Measurements from ENCODE around the gene C1QTNF9B. TPM values are rescaled to one million over a fixed set of nuclear protein-coding genes. Genes with fewer than 3 reads are reported as not detected.

C1QTNF9B gene
- total RNA-seq, 1 experiment from 2014 or later, result not detected

GRCh38 chr13:23859455-23859854 is 37.8 kb downstream of the C1QTNF9B start:
- TF ChIP-seq CTCF (conservative IDR thresholded peaks at IDR 0.05; ENCODE audit: low read depth, low read length), result no peak
- no peak for TF ChIP-seq EZH2phosphoT487 (IDR thresholded peaks at IDR 0.05; ENCODE audit: borderline replicate concordance, low read length)
- no peak for TF ChIP-seq EZH2 (IDR thresholded peaks at IDR 0.05; ENCODE audit: low read length, unreplicated experiment)
- ChIA-PET POLR2A (ENCODE audit: unreplicated experiment) (no interaction called here), CTCF (no interaction called here)
- ATAC-seq (peak; percentile 95), DNase-seq (peak; percentile 91)
- H3K9ac ChIP-seq (ENCODE audit: low read length), result peak overlapping the region; percentile 58
- H3K79me2 ChIP-seq (ENCODE audit: low read length), result no peaks in the 10 kb centered on the region
- no peak overlapping the region for H2AFZ ChIP-seq (ENCODE audit: low read length)
- peak overlapping the region; percentile 93 for H3K27ac ChIP-seq (ENCODE audit: low read length)
- no peaks in the 10 kb centered on the region for H3K27me3 ChIP-seq (ENCODE audit: low read length)
- BruUV-seq (replicated peaks), result no TSS peak
- peaks cover 9% of the 10 kb centered on the region for H3F3A ChIP-seq (ENCODE audit: low read length, unreplicated experiment)
- no peaks in the 10 kb centered on the region for H3K9me3 ChIP-seq (ENCODE audit: low read length)
- intact Hi-C loops (cut with micrococcal nuclease), result loop anchor here (1.0 to 2.0 kb wide), 2 partner anchors 23 to 65 kb away; no protein-coding TSS in a partner anchor
- H3K4me3 ChIP-seq (ENCODE audit: low read length), result no peak overlapping the region
- peaks cover 33% of the 10 kb centered on the region for H3K4me1 ChIP-seq (ENCODE audit: insufficient read depth, low read length)
- H3K36me3 ChIP-seq (ENCODE audit: low read depth, low read length), result peaks cover 29% of the 10 kb centered on the region
- no peaks in the 10 kb centered on the region for H4K20me1 ChIP-seq (ENCODE audit: low read length)
- H3K9me2 ChIP-seq (replicated peaks; ENCODE audit: low read length), result no peaks in the 10 kb centered on the region
- peak overlapping the region; percentile 51 for H3K4me2 ChIP-seq (ENCODE audit: low read length)

GRCh38 chr13:23858546-23858945 is 38.8 kb downstream of the C1QTNF9B start:
- POLR2A ChIA-PET (ENCODE audit: unreplicated experiment), result interaction anchor here (0.7 to 0.8 kb wide), 2 partner anchors 10 to 15 kb away, joined by 4 read pairs; no protein-coding TSS in a partner anchor
- TF ChIP-seq CTCF (conservative IDR thresholded peaks at IDR 0.05; ENCODE audit: low read depth, low read length) (no peak), EZH2phosphoT487 (IDR thresholded peaks at IDR 0.05; ENCODE audit: borderline replicate concordance, low read length) (no peak), EZH2 (IDR thresholded peaks at IDR 0.05; ENCODE audit: low read length, unreplicated experiment) (no peak)

GRCh38 chr13:23856008-23856750 is 41.1 kb downstream of the C1QTNF9B start:
- Histone ChIP-seq H3K27me3 (ENCODE audit: low read length) (no peaks in the 10 kb centered on the region), H3K4me2 (ENCODE audit: low read length) (no peak overlapping the region), H4K20me1 (ENCODE audit: low read length) (no peaks in the 10 kb centered on the region), H3K9me2 (replicated peaks; ENCODE audit: low read length) (no peaks in the 10 kb centered on the region), H3K4me1 (ENCODE audit: insufficient read depth, low read length) (peaks cover 36% of the 10 kb centered on the region), H3K9ac (ENCODE audit: low read length) (no peak overlapping the region), H2AFZ (ENCODE audit: low read length) (no peak overlapping the region), H3K36me3 (ENCODE audit: low read depth, low read length) (peaks cover 17% of the 10 kb centered on the region), H3K9me3 (ENCODE audit: low read length) (no peaks in the 10 kb centered on the region), H3K79me2 (ENCODE audit: low read length) (no peaks in the 10 kb centered on the region), H3K4me3 (ENCODE audit: low read length) (no peak overlapping the region), H3K27ac (ENCODE audit: low read length) (no peak overlapping the region), H3F3A (ENCODE audit: low read length, unreplicated experiment) (peaks cover 9% of the 10 kb centered on the region)
- TF ChIP-seq EZH2 (IDR thresholded peaks at IDR 0.05; ENCODE audit: low read length, unreplicated experiment) (no peak), EZH2phosphoT487 (IDR thresholded peaks at IDR 0.05; ENCODE audit: borderline replicate concordance, low read length) (no peak), CTCF (conservative IDR thresholded peaks at IDR 0.05; ENCODE audit: low read depth, low read length) (no peak)
- ChIA-PET CTCF (no interaction called here), POLR2A (ENCODE audit: unreplicated experiment) (no interaction called here)
- DNase-seq, result no peak
- intact Hi-C loops (cut with micrococcal nuclease), result no loop called here
- ATAC-seq, result no peak
- BruUV-seq (replicated peaks), result no TSS peak

More at GRCh38 chr13:23858546-23858945, 38.8 kb downstream of the C1QTNF9B start:
- peaks cover 9% of the 10 kb centered on the region for H3F3A ChIP-seq (ENCODE audit: low read length, unreplicated experiment)
- no peaks in the 10 kb centered on the region for H3K9me3 ChIP-seq (ENCODE audit: low read length)
- H3K27me3 ChIP-seq (ENCODE audit: low read length), result no peaks in the 10 kb centered on the region
- H3K79me2 ChIP-seq (ENCODE audit: low read length), result no peaks in the 10 kb centered on the region
- H3K9me2 ChIP-seq (replicated peaks; ENCODE audit: low read length), result no peaks in the 10 kb centered on the region
- peaks cover 29% of the 10 kb centered on the region for H3K36me3 ChIP-seq (ENCODE audit: low read depth, low read length)
- H3K4me3 ChIP-seq (ENCODE audit: low read length), result peak overlapping the region; percentile 2; the same call in 1 of the 2 replicates
- peak overlapping the region; percentile 93 for H3K27ac ChIP-seq (ENCODE audit: low read length)
- ATAC-seq (peak; percentile 48), DNase-seq (peak; percentile 41)
- intact Hi-C loops (cut with micrococcal nuclease), result loop anchor here (2.0 kb wide), 1 partner anchor 22 kb away; no protein-coding TSS in a partner anchor
- H2AFZ ChIP-seq (ENCODE audit: low read length), result peak overlapping the region; percentile 27; the same call in 1 of the 2 replicates
- H3K9ac ChIP-seq (ENCODE audit: low read length), result peak overlapping the region; percentile 50
- peak overlapping the region; percentile 32 for H3K4me2 ChIP-seq (ENCODE audit: low read length)
- CTCF ChIA-PET, result no interaction called here
- no peaks in the 10 kb centered on the region for H4K20me1 ChIP-seq (ENCODE audit: low read length)
- H3K4me1 ChIP-seq (ENCODE audit: insufficient read depth, low read length), result peaks cover 33% of the 10 kb centered on the region
- no TSS peak for BruUV-seq (replicated peaks)

All from PC-3 (cell line).